ENCODE measurements around the gene NEU4. TPM values are rescaled to one million over a fixed set of nuclear protein-coding genes. Genes with fewer than 3 reads are reported as not detected.

NEU4 gene
- total and polyA plus RNA-seq, 3 donors from 2014 or later = 0.88 to 2.0 (median 1.6) TPM

GRCh38 chr2:241813644-241814392 lies 4.8 kb downstream of the NEU4 start:
- no peak for DNase-seq
- WGBS, 2 donors = 73 to 83% methylated on average over 13 to 20 of the region's 20 CpGs
- intact Hi-C loops (cut with DNase I; ENCODE audit: low total_unique reads) = no loop called here

GRCh38 chr2:241814393-241814642 lies 5.3 kb downstream of the NEU4 start:
- Histone ChIP-seq H3K4me1 (peaks cover 10% of the 10 kb centered on the region), H3K9me3 (no peaks in the 10 kb centered on the region), H3K27me3 (no peaks in the 10 kb centered on the region), H3K36me3 (ENCODE audit: low read depth, missing control alignments) (no peaks in the 10 kb centered on the region), H3K27ac (no peak overlapping the region), H3K4me3 (no peak overlapping the region)
- no peak for DNase-seq
- 75 to 90% methylated on average over 15 of the region's 17 CpGs for WGBS, 2 donors
- intact Hi-C loops (cut with DNase I; ENCODE audit: low total_unique reads) = no loop called here
- TF ChIP-seq CTCF (IDR thresholded peaks at IDR 0.05) = no peak
- TF ChIP-seq POLR2A (IDR thresholded peaks at IDR 0.05) = no peak

More at GRCh38 chr2:241813644-241814392, 4.8 kb downstream of the NEU4 start:
- no peak for TF ChIP-seq CTCF (IDR thresholded peaks at IDR 0.05)
- TF ChIP-seq POLR2A (IDR thresholded peaks at IDR 0.05) = no peak
- Histone ChIP-seq H3K27me3 (no peaks in the 10 kb centered on the region), H3K4me1 (peaks cover 10% of the 10 kb centered on the region), H3K4me3 (no peak overlapping the region), H3K36me3 (ENCODE audit: low read depth, missing control alignments) (no peaks in the 10 kb centered on the region), H3K9me3 (no peaks in the 10 kb centered on the region), H3K27ac (no peak overlapping the region)

- H3K9me3 ChIP-seq = no peaks in the 10 kb centered on the region
- no peak for TF ChIP-seq CTCF (IDR thresholded peaks at IDR 0.05)
- no peak for TF ChIP-seq POLR2A (IDR thresholded peaks at IDR 0.05)
- intact Hi-C loops (cut with DNase I; ENCODE audit: low total_unique reads) = no loop called here
- no peaks in the 10 kb centered on the region for H3K27me3 ChIP-seq
- H3K36me3 ChIP-seq (ENCODE audit: low read depth, missing control alignments) = no peaks in the 10 kb centered on the region
- H3K27ac ChIP-seq = no peak overlapping the region
- peaks cover 10% of the 10 kb centered on the region for H3K4me1 ChIP-seq
- WGBS, 2 donors = 86 to 89% methylated on average over 19 to 47 of the region's 52 CpGs
- DNase-seq = no peak
- H3K4me3 ChIP-seq = no peak overlapping the region
These were observed 5.9 kb downstream of the NEU4 start for GRCh38 chr2:241814643-241815476.

GRCh38 chr2:241815477-241816430 lies 6.8 kb downstream of the NEU4 start:
- intact Hi-C loops (cut with DNase I; ENCODE audit: low total_unique reads) = no loop called here
- no peaks in the 10 kb centered on the region for H3K9me3 ChIP-seq
- no peaks in the 10 kb centered on the region for H3K36me3 ChIP-seq (ENCODE audit: low read depth, missing control alignments)
- TF ChIP-seq CTCF (IDR thresholded peaks at IDR 0.05) = no peak
- TF ChIP-seq POLR2A (IDR thresholded peaks at IDR 0.05) = no peak
- no peak overlapping the region for H3K27ac ChIP-seq
- DNase-seq = peak; percentile 14
- 86 to 89% methylated on average over 32 to 48 of the region's 48 CpGs for WGBS, 2 donors
- H3K4me3 ChIP-seq = no peak overlapping the region
- no peaks in the 10 kb centered on the region for H3K27me3 ChIP-seq
- H3K4me1 ChIP-seq = peaks cover 9% of the 10 kb centered on the region

All from testis (tissue), 3 donors.